CD4-positive, alpha-beta memory T cell (primary cell): ENCODE measurements around the gene ZNF594. TPM values are rescaled to one million over a fixed set of nuclear protein-coding genes. Genes with fewer than 3 reads are reported as not detected.
"Not testable (repeated sequence)": the region's sequence is repeated elsewhere in the genome, so short reads cannot be mapped to it uniquely, and the experiment has no call there.

Experiments used
- CTCF ChIA-PET: fragments of 350-600 bp; sonication (Branson Sonifier 250); formaldehyde crosslinking; loops from one replicate; lab custom pipeline; 2021; ENCODE audit warnings: inconsistent platforms; ENCODE audit not compliant: partially characterized antibody; lab: Charles Lee
- POLR2A ChIA-PET: fragments of 350-600 bp; sonication (Branson Sonifier 250); formaldehyde crosslinking; loops from one replicate; lab custom pipeline; 2021; ENCODE audit not compliant: partially characterized antibody; lab: Charles Lee
- DNase-seq, 5 donors: peaks; one replicate each; pipeline versions ENCODE4 v3.0.0 to v3.0.0-alpha.2; 2020 to 2022; ENCODE audit warnings: mixed read lengths in 1 of 5
- H3K27ac ChIP-seq: one replicate; pipeline ENCODE4 v1.7.0; 2013; ENCODE audit warnings: low read depth, low read length
- H3K27me3 ChIP-seq: 2 replicates; pipeline ENCODE4 v1.7.0; 2013; ENCODE audit warnings: mild to moderate bottlenecking, low read length, moderate library complexity; ENCODE audit not compliant: insufficient read depth
- H3K36me3 ChIP-seq: 2 replicates; pipeline ENCODE4 v1.7.0; 2013; ENCODE audit warnings: mild to moderate bottlenecking, low read length, moderate library complexity; ENCODE audit not compliant: insufficient read depth
- H3K4me1 ChIP-seq: 2 replicates; pipeline ENCODE4 v1.7.0; 2013; ENCODE audit warnings: mild to moderate bottlenecking, low read length, moderate library complexity; ENCODE audit not compliant: insufficient read depth
- H3K4me3 ChIP-seq, 2 donors: one replicate each; pipeline ENCODE4 v1.7.0; 2013; ENCODE audit warnings: low read length in 2 of 2, mild to moderate bottlenecking in 1 of 2
- H3K9me3 ChIP-seq, 2 donors: one replicate each; pipeline ENCODE4 v1.7.0; 2013; ENCODE audit warnings: low read length in 2 of 2, control low read depth in 1 of 2; ENCODE audit not compliant: control insufficient read depth in 1 of 2
- H3K27ac Mint-ChIP-seq, 7 donors: one replicate each; pipeline ENCODE4 v1.8.0; 2020 to 2021; ENCODE audit warnings: mixed read lengths in 7 of 7, mild to moderate bottlenecking in 6 of 7, inconsistent platforms in 3 of 7, moderate library complexity in 3 of 7
- H3K27me3 Mint-ChIP-seq, 2 donors: one replicate each; pipeline ENCODE4 v1.8.0; 2020 to 2021; ENCODE audit warnings: mixed read lengths in 2 of 2
- H3K36me3 Mint-ChIP-seq, 2 donors: one replicate each; pipeline ENCODE4 v1.8.0; 2020 to 2021; ENCODE audit warnings: mixed read lengths in 2 of 2, inconsistent platforms in 1 of 2, mild to moderate bottlenecking in 1 of 2
- H3K4me1 Mint-ChIP-seq, 4 donors: one replicate each; pipeline ENCODE4 v1.8.0; 2020 to 2021; ENCODE audit warnings: mixed read lengths in 4 of 4, mild to moderate bottlenecking in 1 of 4
- H3K4me3 Mint-ChIP-seq, 8 donors: one replicate each; pipeline ENCODE4 v1.8.0; 2020 to 2021; ENCODE audit warnings: mixed read lengths in 8 of 8, mild to moderate bottlenecking in 7 of 8, moderate library complexity in 6 of 8, inconsistent platforms in 3 of 8
- H3K9me3 Mint-ChIP-seq, 8 donors: one replicate each; pipeline ENCODE4 v1.8.0; 2020 to 2021; ENCODE audit warnings: mixed read lengths in 8 of 8, mild to moderate bottlenecking in 5 of 8, inconsistent platforms in 3 of 8, moderate library complexity in 1 of 8
- intact Hi-C: fragments of 100-400 bp; cut with micrococcal nuclease; formaldehyde crosslinking; loops from one replicate; pipeline ENCODE4 v1.15.1; 2023
- polyA plus RNA-seq, 2 donors: library from polyadenylated mRNA; unstranded; fragments of 300-500 nt; fragmentation: Illumina TruSeq; gene quantifications; one replicate each; pipeline ENCODE4 v1.2.3, GENCODE V29; 2021
- total RNA-seq, 2 experiments: library from RNA; stranded (reverse); gene quantifications; one replicate each; pipeline ENCODE4 v1.2.3, GENCODE V29; 2021

ZNF594 gene
- total and polyA plus RNA-seq, 4 experiments from 2014 or later = 0.57 to 30.7 (median 15.7) TPM

DNA sequence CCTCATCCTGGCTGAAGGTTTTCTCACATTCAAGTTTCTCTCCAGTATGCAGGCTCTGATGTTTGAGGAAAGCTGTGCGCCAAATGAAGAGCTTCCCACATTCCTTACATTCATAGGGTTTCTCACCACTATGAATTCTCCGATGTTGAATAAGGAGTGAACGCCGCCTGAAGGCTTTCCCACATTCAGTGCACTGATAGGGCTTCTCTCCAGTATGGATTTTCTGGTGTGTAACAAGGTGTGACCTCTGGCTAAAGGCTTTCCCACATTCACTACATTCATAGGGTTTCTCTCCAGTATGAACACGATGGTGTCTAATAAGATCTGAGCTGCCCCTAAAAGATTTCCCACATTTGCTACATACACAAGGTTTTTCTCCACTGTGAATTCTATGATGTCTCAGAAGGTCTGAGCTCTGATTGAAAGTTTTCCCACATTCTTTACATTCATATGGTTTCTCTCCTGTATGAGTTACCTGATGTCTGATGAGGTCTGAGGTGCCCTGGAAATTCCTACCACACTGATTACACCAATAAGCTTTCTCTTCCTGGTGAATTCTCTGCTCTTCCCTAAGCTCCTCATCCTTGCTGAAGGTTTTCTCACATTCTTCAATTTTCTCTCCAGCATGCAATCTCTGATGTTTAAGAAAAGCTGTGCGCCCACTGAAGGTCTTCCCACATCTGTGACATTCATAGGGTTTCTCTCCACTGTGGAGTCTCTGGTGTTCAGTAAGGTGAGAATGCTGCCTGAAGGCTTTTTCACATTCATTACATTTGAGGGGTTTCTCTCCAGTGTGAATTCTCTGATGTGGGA lies 8.9 kb downstream of the ZNF594 start:
- DNase-seq = no peak
- intact Hi-C loops = no loop called here
- Histone ChIP-seq H3K9me3 (peaks cover 35 to 55% of the 10 kb centered on the region in 2 donors), H3K27ac (no peak overlapping the region), H3K4me1 (no peaks in the 10 kb centered on the region), H3K4me3 (peak overlapping the region in 1 of 2 donors; percentile 1), H3K36me3 (no peaks in the 10 kb centered on the region), H3K27me3 (no peaks in the 10 kb centered on the region)
- Mint-ChIP-seq H3K27me3 (no peaks in the 10 kb centered on the region), H3K36me3 (peaks cover 39 to 50% of the 10 kb centered on the region in 2 donors), H3K4me3 (no peak overlapping the region), H3K27ac (no peak overlapping the region), H3K4me1 (peaks cover 0 to 5% (median 0%) of the 10 kb centered on the region in 4 donors), H3K9me3 (peaks cover 0 to 96% (median 83%) of the 10 kb centered on the region in 8 donors)
- POLR2A ChIA-PET = interaction anchor here (1.3 to 3.8 kb wide), 2 partner anchors 9 to 304 kb away, joined by 3 to 15 read pairs; partner anchors contain the start of genes MIS12 and ZNF594
- CTCF ChIA-PET = interaction anchor here (0.6 to 1.6 kb wide), 2 partner anchors 16 to 1251 kb away, joined by 3 to 4 read pairs; no protein-coding TSS in a partner anchor

DNA sequence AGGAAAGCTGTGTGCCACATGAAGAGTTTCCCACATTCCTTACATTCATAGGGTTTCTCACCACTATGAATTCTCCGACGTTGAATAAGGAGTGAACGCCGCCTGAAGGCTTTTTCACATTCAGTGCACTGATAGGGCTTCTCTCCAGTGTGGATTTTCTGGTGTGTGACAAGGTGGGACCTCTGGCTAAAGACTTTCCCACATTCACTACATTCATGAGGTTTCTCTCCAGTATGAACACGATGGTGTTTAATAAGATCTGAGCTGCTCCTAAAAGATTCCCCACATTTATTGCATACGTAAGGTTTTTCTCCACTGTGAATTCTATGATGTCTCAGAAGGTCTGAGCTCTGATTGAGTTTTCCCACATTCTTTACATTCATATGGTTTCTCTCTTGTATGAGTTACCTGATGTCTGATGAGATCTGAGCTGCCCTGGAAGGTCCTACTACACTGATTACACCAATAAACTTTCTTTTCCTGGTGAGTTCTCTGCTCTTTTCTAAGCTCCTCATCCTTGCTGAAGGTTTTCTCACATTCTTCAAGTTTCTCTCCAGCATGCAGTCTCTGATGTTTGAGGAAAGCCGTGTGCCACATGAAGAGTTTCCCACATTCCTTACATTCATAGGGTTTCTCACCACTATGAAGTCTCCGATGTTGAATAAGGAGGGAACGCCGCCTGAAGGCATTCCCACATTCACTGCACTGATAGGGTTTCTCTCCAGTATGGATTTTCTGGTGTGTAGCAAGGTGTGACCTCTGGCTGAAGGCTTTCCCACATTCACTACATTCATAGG lies 10.0 kb downstream of the ZNF594 start:
- Histone ChIP-seq H3K4me3 (no peak overlapping the region), H3K27ac (no peak overlapping the region), H3K27me3 (no peaks in the 10 kb centered on the region), H3K4me1 (no peaks in the 10 kb centered on the region), H3K9me3 (peaks cover 35 to 60% of the 10 kb centered on the region in 2 donors), H3K36me3 (no peaks in the 10 kb centered on the region)
- Mint-ChIP-seq H3K27me3 (no peaks in the 10 kb centered on the region), H3K27ac (peak overlapping the region in 2 of 7 donors; percentile 29 to 61), H3K4me1 (peaks cover 0 to 5% (median 0%) of the 10 kb centered on the region in 4 donors), H3K9me3 (peaks cover 0 to 98% (median 82%) of the 10 kb centered on the region in 8 donors), H3K36me3 (peaks cover 31 to 43% of the 10 kb centered on the region in 2 donors), H3K4me3 (peak overlapping the region in 3 of 8 donors; percentile 15 to 57 (median 22))
- intact Hi-C loops = no loop called here
- POLR2A ChIA-PET = interaction anchor here (1.3 to 3.8 kb wide), 2 partner anchors 10 to 305 kb away, joined by 3 to 15 read pairs; partner anchors contain the start of genes MIS12 and ZNF594
- CTCF ChIA-PET = interaction anchor here (0.6 kb wide), 1 partner anchor 1252 kb away, joined by 3 read pairs; no protein-coding TSS in a partner anchor
- no peak for DNase-seq

DNA sequence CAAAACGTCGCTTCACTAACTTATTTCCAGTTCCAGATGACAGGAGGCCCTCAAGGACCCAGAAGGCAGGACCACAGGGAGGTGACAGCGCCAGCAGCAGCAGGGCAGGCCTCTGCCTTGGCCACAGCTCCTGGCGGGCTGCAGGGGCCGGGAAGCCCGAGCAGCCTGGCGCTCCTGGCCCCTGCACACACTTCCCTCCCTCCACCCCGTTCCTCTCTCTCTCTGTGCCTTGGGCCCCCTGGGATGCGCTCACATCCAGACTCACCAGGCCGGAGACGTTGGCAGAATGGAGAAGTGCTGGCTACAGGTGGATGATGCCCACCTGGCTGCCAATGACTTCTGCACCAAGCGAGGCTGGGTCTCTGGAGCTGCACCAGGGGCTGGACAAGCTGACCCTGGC lies 12.7 kb downstream of the ZNF594 start:
- H3K36me3 ChIP-seq = no peaks in the 10 kb centered on the region
- H3K4me3 ChIP-seq = no peak overlapping the region
- no peaks in the 10 kb centered on the region for H3K27me3 ChIP-seq
- Mint-ChIP-seq H3K27ac (no peak overlapping the region), H3K27me3 (no peaks in the 10 kb centered on the region), H3K4me3 (no peak overlapping the region), H3K36me3 (peaks cover 35 to 39% of the 10 kb centered on the region in 2 donors), H3K4me1 (peaks cover 0 to 1% (median 0%) of the 10 kb centered on the region in 4 donors), H3K9me3 (peaks cover 0 to 98% (median 80%) of the 10 kb centered on the region in 8 donors)
- intact Hi-C loops = no loop called here
- H3K4me1 ChIP-seq = no peaks in the 10 kb centered on the region
- no peak for DNase-seq
- POLR2A ChIA-PET = no interaction called here
- H3K9me3 ChIP-seq = peaks cover 25 to 55% of the 10 kb centered on the region in 2 donors
- CTCF ChIA-PET = no interaction called here
- no peak overlapping the region for H3K27ac ChIP-seq

DNA sequence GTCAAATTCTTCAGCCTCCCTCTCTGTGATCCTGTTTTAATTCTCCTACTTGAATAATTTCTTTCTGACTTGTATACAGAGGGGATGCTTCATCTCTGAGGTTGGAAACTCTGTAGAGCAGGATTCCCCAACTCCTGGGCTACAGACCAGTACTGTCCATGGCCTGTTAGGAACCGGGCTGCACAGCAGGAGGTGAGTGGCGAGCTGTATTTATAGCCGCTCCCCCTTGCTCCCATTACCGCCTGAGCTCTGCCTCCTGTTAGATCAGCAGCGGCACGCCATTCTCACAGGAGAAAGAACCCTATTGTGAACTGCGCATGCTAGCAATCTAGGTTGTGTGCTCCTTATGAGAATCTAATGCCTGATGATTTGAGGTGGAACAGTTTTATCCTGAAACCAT lies 16.6 kb downstream of the ZNF594 start:
- H3K4me3 ChIP-seq, H3K4me3 Mint-ChIP-seq, H3K27ac Mint-ChIP-seq, intact Hi-C loops, H3K27me3 Mint-ChIP-seq, POLR2A ChIA-PET, H3K27me3 ChIP-seq, H3K36me3 ChIP-seq, H3K4me1 ChIP-seq, H3K4me1 Mint-ChIP-seq, CTCF ChIA-PET, DNase-seq, H3K27ac ChIP-seq: not testable (repeated sequence)
- Mint-ChIP-seq H3K9me3 (peaks cover 0 to 82% (median 57%) of the 10 kb centered on the region in 8 donors), H3K36me3 (peaks cover 20 to 26% of the 10 kb centered on the region in 2 donors)
- H3K9me3 ChIP-seq = peaks cover 3 to 20% of the 10 kb centered on the region in 2 donors

DNA sequence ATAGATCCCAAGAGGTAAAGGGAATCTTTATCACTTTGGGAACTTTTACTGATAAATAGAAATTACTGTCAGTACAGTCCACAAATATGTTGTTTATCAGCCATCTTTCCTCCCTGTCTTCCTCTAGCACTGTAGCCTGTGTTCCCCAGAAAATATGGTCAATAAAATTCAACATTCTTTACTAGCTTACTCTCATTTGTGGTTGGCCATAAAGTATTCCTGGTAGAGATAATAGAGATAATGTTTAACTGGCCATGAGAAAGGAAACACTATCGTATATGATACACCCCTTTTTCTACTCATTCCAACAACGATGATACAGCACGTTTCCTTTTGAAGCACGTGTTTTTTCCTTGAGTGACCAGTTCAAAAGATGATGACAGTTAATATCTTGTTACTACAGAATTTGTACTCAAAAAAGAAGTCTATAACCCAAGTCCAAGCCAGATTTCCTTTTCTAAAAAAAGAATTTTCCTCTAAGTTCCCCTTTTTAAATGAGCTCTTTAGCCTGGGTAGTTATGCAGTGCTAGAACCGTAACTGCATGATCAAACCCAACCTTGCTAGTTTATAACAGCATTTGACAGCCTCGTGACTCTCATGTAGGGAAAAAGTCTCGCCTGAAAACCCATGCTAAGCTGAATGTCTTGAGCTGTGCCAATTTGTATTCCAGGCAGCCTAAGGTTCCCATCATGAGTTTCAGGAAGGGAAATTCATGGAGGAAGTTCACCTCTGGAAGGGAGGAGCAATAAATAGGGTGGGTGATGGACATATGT lies 25.7 kb downstream of the ZNF594 start:
- DNase-seq, H3K27ac ChIP-seq, H3K36me3 Mint-ChIP-seq, H3K4me1 Mint-ChIP-seq, CTCF ChIA-PET, H3K27me3 Mint-ChIP-seq, H3K27me3 ChIP-seq, POLR2A ChIA-PET, H3K36me3 ChIP-seq, intact Hi-C loops, H3K27ac Mint-ChIP-seq, H3K4me1 ChIP-seq, H3K4me3 ChIP-seq, H3K9me3 Mint-ChIP-seq, H3K4me3 Mint-ChIP-seq, H3K9me3 ChIP-seq: not testable (repeated sequence)

DNA sequence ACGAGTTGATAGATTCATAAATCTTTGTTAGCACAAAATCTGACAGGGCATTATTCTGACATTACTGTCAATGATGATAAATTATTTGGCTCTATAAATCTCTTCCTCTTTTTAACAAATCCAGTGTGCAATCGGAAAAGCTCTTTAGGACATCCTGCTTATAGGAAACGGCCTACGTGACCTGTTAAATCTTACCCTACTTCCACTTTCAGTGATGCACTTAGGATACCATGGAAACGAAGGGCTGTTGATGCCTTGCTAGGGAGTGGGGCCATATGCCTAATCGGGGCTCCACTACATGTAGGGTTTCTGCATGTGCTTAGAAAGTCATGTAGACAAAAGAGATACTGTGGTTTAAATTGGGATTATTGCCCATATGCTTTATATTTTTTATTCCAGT lies 27.2 kb downstream of the ZNF594 start:
- no peak for DNase-seq
- peaks cover 5 to 7% of the 10 kb centered on the region in 2 donors for H3K27me3 Mint-ChIP-seq
- CTCF ChIA-PET = no interaction called here
- H3K9me3 Mint-ChIP-seq = no peaks in the 10 kb centered on the region
- Histone ChIP-seq H3K36me3 (no peaks in the 10 kb centered on the region), H3K9me3 (no peaks in the 10 kb centered on the region), H3K27ac (no peak overlapping the region), H3K4me3 (no peak overlapping the region), H3K4me1 (no peaks in the 10 kb centered on the region), H3K27me3 (no peaks in the 10 kb centered on the region)
- no peaks in the 10 kb centered on the region for H3K4me1 Mint-ChIP-seq
- POLR2A ChIA-PET = no interaction called here
- H3K36me3 Mint-ChIP-seq = peaks cover 0 to 4% of the 10 kb centered on the region in 2 donors
- H3K4me3 Mint-ChIP-seq = no peak overlapping the region
- intact Hi-C loops = no loop called here
- H3K27ac Mint-ChIP-seq = no peak overlapping the region
